HepG2 (cell line): Measurements from ENCODE around the gene SEH1L. TPM values are rescaled to one million over a fixed set of nuclear protein-coding genes. Genes with fewer than 3 reads are reported as not detected.

ENCODE experiments used
- ATAC-seq: fragments of 200-7000 bp; cut with Tn5 transposase; 3 replicates; pipeline ENCODE4 v1.9.1; 2020; ENCODE audit warnings: mild to moderate bottlenecking, moderate library complexity
- BruUV-seq: library from RNA; stranded (reverse); fragments of 400-500 nt; replicated peaks from 2 replicates; lab custom pipeline; 2021; lab: Mats Ljungman, UMichigan
- CTCF ChIA-PET: fragments of 300-600 bp; formaldehyde crosslinking; extraction: SDS; loops from one replicate; lab custom pipeline; 2021; ENCODE audit warnings: low total read pairs, inconsistent platforms, low intra/inter-chr PET ratio; lab: Yijun Ruan, JAX
- POLR2A ChIA-PET: fragments of 350-600 bp; sonication (Branson Sonifier 250); formaldehyde crosslinking; loops from one replicate; lab custom pipeline; 2020; ENCODE audit warnings: antibody characterized with exemption, inconsistent platforms; lab: Yijun Ruan, JAX
- DNase-seq: peaks from one replicate; pipeline ENCODE4 v3.0.0-alpha.2; 2015; ENCODE audit warnings: low spot score
- FAIRE-seq: peaks from 3 replicates; lab custom pipeline; 2011; peaks lifted over from hg19 to GRCh38; lab: Jason Lieb, UNC
- H2AFZ ChIP-seq: one replicate; pipeline ENCODE4 v1.6.1; 2011; ENCODE audit warnings: low read length, inconsistent platforms
- H3K27ac ChIP-seq: fragments of 300-600 bp; 3 replicates; pipeline ENCODE4 v1.8.0; 2011; ENCODE audit warnings: mixed run types, mild to moderate bottlenecking, mixed read lengths, low read length, inconsistent platforms; ENCODE audit not compliant: insufficient read depth; ENCODE audit errors: extremely low read length
- H3K27me3 ChIP-seq, 2 experiments: fragments of 200-600 bp in 1 of 2; 2 replicates in 1 of 2; 3 replicates in 1 of 2; pipeline versions ENCODE4 v1.6.0 to v1.8.0; 2011; ENCODE audit warnings: low read length in 2 of 2, mild to moderate bottlenecking in 2 of 2, moderate library complexity in 2 of 2, inconsistent platforms in 1 of 2; ENCODE audit not compliant: insufficient read depth in 2 of 2, control insufficient read depth in 1 of 2
- H3K36me3 ChIP-seq, 2 experiments: fragments of 200-600 bp in 1 of 2; replicated peaks in 1 of 2; 2 replicates in 1 of 2; 3 replicates in 1 of 2; pipeline versions ENCODE4 v1.5.1 to v1.8.0; 2011; ENCODE audit warnings: low read length in 2 of 2, inconsistent platforms in 1 of 2; ENCODE audit not compliant: insufficient read depth in 2 of 2, control insufficient read depth in 1 of 2
- H3K4me1 ChIP-seq: 2 replicates; pipeline ENCODE4 v1.5.1; 2012; ENCODE audit warnings: low read length, inconsistent platforms; ENCODE audit not compliant: insufficient read depth
- H3K4me2 ChIP-seq: 2 replicates; pipeline ENCODE4 v1.6.0; 2011; ENCODE audit warnings: low read depth, low read length, inconsistent platforms
- H3K4me3 ChIP-seq, 3 experiments: fragments of 200-600 bp in 1 of 3; sonication (generic), shearing (Covaris generic) in 1 of 3; replicated peaks in 1 of 3; 2 replicates each; pipeline ENCODE4 v1.5.1; 2011 to 2016; ENCODE audit warnings: low read length in 3 of 3, inconsistent platforms in 2 of 3, low read depth in 2 of 3, mild to moderate bottlenecking in 2 of 3, control low read depth in 1 of 3, mixed read lengths in 1 of 3; ENCODE audit not compliant: insufficient read depth in 1 of 3
- H3K79me2 ChIP-seq: one replicate; pipeline ENCODE4 v1.6.1; 2011; ENCODE audit warnings: low read length, inconsistent platforms; ENCODE audit not compliant: insufficient read depth
- H3K9ac ChIP-seq: 2 replicates; pipeline ENCODE4 v1.6.0; 2011; ENCODE audit warnings: mild to moderate bottlenecking, low read depth, low read length, inconsistent platforms; ENCODE audit not compliant: insufficient read depth
- H3K9me3 ChIP-seq: 2 replicates; pipeline ENCODE4 v1.5.1; 2012; ENCODE audit warnings: mild to moderate bottlenecking, low read length
- H4K20me1 ChIP-seq: 2 replicates; pipeline ENCODE4 v1.6.0; 2011; ENCODE audit warnings: inconsistent platforms, mild to moderate bottlenecking, low read length, moderate library complexity; ENCODE audit not compliant: insufficient read depth
- KIAA2018 ChIP-seq: sonication (generic); formaldehyde crosslinking; IDR thresholded peaks from 2 replicates; pipeline ENCODE4 v1.5.0; 2020; ENCODE audit warnings: mild to moderate bottlenecking, missing genetic modification reagents, borderline replicate concordance
- RBFOX2 ChIP-seq: fragments of 200-400 bp; formaldehyde crosslinking; IDR thresholded peaks from 2 replicates; pipeline ENCODE4 v1.6.1; 2017; ENCODE audit warnings: low read depth, mild to moderate bottlenecking, low read length
- YEATS4 ChIP-seq: sonication (generic); formaldehyde crosslinking; IDR thresholded peaks from 2 replicates; pipeline ENCODE4 v1.4.0; 2020; ENCODE audit warnings: missing genetic modification reagents, borderline replicate concordance
- ZNF230 ChIP-seq: sonication (generic); formaldehyde crosslinking; IDR thresholded peaks from 2 replicates; pipeline ENCODE4 v1.4.0; 2020; ENCODE audit warnings: mild to moderate bottlenecking, missing genetic modification reagents
- ZNF639 ChIP-seq: conservative IDR thresholded peaks from 2 replicates; pipeline ENCODE4 v1.6.1; 2018; ENCODE audit warnings: missing genetic modification reagents
- ZNF703 ChIP-seq: sonication (generic); formaldehyde crosslinking; IDR thresholded peaks from 2 replicates; pipeline ENCODE4 v1.5.1; 2020; ENCODE audit warnings: missing genetic modification reagents, mild to moderate bottlenecking, moderate library complexity, borderline replicate concordance
- WGBS: methylation state at CpG from one replicate; pipeline ENCODE4 v1.1.6; 2017; ENCODE audit warnings: low lambda C conversion rate; 5-methylcytosine and 5-hydroxymethylcytosine counted together
- in situ Hi-C: cut with HindIII; loops from 2 replicates; pipeline ENCODE4 v1.10.0; 2017; ENCODE audit warnings: low pct_unique_long_range_greater_than_20kb; ENCODE audit not compliant: extremely low pct_ligation_motif_present
- intact Hi-C: fragments of 100-400 bp; cut with micrococcal nuclease; formaldehyde crosslinking; loops from one replicate; pipeline ENCODE4 v1.10.0; 2022; ENCODE audit not compliant: unreplicated experiment
- polyA plus RNA-seq, 8 experiments: library from polyadenylated mRNA; depleted of rRNA in 3 of 8; stranded (reverse) in 7 of 8; unstranded in 1 of 8; fragments of >200 nt; fragmentation: Illumina TruSeq in 4 of 8; extraction: Trizol in 4 of 8; gene quantifications; 2 replicates each; pipeline versions ENCODE4 v1.2.1 to v1.2.3, GENCODE V29; 2011 to 2016; ENCODE audit warnings: low read depth in 4 of 8, missing spikeins in 1 of 8, mixed read lengths in 1 of 8; ENCODE audit not compliant: insufficient read depth in 1 of 8
- total RNA-seq, 5 experiments: library from RNA; depleted of rRNA; stranded (reverse); fragments of >200 nt; fragmentation: Illumina TruSeq; extraction: Trizol; gene quantifications; 2 replicates each; pipeline ENCODE4 v1.2.3, GENCODE V29; 2016; ENCODE audit warnings: low read depth in 1 of 5
- TF ChIP-seq, protein P1 (sequence below): sonication (generic); formaldehyde crosslinking; IDR thresholded peaks from 2 replicates; pipeline ENCODE4 v1.5.0; 2020; ENCODE audit warnings: mild to moderate bottlenecking, missing genetic modification reagents
- TF ChIP-seq, protein P2 (sequence below): fragments of 450-650 bp; IDR thresholded peaks from 2 replicates; pipeline ENCODE4 v1.6.1; 2017; ENCODE audit warnings: mild to moderate bottlenecking

SEH1L gene
- total and polyA plus RNA-seq, 2 of the 13 experiments (the other 11 are each of a cell fraction or from before 2014, with no cell fraction given) = 59.6 to 63.5 TPM

DNA sequence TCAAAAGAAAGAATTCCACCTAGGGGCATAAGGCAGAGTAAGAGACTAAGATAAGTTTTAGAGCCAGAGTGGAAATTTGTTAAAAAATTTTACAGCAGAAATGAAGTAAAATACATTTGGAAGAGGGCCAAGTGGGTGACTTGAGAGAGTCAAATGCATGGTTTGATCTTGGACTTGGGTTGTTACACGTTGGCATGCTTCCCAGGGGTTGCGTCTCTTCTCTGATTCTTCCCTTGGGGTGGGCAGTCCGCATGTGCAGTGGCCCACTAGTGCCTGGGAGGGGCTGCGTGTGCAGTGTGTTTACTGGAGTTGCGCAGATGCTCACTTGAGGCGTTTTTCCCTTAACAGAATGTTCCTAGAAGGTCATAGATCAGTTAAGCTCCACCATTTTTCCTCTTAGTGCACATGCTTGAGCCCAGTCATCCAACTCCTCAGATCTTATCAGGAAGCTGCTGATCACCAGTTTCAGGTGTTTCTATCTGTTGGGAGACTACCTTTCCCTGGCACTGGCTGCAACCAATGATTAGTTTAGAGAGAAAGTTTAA, 13.1 kb downstream of the SEH1L start:
- Histone ChIP-seq H3K4me2 (no peak overlapping the region), H3K27ac (no peak overlapping the region), H4K20me1 (peaks cover 3% of the 10 kb centered on the region; the same call in 1 of the 2 replicates), H3K9ac (no peak overlapping the region), H2AFZ (no peak overlapping the region), H3K4me1 (peaks cover 12% of the 10 kb centered on the region), H3K36me3 (peaks cover 9 to 68% of the 10 kb centered on the region in 2 experiments), H3K4me3 (no peak overlapping the region), H3K27me3 (no peaks in the 10 kb centered on the region), H3K9me3 (no peaks in the 10 kb centered on the region), H3K79me2 (peaks cover 43% of the 10 kb centered on the region)
- 98% methylated on average over 3 of the region's 6 CpGs for WGBS
- ChIA-PET CTCF (no interaction called here), POLR2A (interaction anchor here (1.3 kb wide), 1 partner anchor 12 kb away, joined by 7 read pairs; the partner anchor contains the start of gene SEH1L)
- FAIRE-seq (no peak), ATAC-seq (no peak), DNase-seq (no peak)
- BruUV-seq = no TSS peak
- in situ Hi-C loops (no loop called here), intact Hi-C loops (no loop called here)
- TF ChIP-seq, protein P1, sequence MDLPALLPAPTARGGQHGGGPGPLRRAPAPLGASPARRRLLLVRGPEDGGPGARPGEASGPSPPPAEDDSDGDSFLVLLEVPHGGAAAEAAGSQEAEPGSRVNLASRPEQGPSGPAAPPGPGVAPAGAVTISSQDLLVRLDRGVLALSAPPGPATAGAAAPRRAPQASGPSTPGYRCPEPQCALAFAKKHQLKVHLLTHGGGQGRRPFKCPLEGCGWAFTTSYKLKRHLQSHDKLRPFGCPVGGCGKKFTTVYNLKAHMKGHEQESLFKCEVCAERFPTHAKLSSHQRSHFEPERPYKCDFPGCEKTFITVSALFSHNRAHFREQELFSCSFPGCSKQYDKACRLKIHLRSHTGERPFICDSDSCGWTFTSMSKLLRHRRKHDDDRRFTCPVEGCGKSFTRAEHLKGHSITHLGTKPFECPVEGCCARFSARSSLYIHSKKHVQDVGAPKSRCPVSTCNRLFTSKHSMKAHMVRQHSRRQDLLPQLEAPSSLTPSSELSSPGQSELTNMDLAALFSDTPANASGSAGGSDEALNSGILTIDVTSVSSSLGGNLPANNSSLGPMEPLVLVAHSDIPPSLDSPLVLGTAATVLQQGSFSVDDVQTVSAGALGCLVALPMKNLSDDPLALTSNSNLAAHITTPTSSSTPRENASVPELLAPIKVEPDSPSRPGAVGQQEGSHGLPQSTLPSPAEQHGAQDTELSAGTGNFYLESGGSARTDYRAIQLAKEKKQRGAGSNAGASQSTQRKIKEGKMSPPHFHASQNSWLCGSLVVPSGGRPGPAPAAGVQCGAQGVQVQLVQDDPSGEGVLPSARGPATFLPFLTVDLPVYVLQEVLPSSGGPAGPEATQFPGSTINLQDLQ (CRISPR knock-in tag) = no peak
- TF ChIP-seq ZNF639 (CRISPR knock-in tag) (no peak), KIAA2018 (CRISPR knock-in tag) (no peak), ZNF703 (CRISPR knock-in tag) (no peak), YEATS4 (CRISPR knock-in tag) (no peak), RBFOX2 (no peak), ZNF230 (no peak)
- TF ChIP-seq, protein P2, sequence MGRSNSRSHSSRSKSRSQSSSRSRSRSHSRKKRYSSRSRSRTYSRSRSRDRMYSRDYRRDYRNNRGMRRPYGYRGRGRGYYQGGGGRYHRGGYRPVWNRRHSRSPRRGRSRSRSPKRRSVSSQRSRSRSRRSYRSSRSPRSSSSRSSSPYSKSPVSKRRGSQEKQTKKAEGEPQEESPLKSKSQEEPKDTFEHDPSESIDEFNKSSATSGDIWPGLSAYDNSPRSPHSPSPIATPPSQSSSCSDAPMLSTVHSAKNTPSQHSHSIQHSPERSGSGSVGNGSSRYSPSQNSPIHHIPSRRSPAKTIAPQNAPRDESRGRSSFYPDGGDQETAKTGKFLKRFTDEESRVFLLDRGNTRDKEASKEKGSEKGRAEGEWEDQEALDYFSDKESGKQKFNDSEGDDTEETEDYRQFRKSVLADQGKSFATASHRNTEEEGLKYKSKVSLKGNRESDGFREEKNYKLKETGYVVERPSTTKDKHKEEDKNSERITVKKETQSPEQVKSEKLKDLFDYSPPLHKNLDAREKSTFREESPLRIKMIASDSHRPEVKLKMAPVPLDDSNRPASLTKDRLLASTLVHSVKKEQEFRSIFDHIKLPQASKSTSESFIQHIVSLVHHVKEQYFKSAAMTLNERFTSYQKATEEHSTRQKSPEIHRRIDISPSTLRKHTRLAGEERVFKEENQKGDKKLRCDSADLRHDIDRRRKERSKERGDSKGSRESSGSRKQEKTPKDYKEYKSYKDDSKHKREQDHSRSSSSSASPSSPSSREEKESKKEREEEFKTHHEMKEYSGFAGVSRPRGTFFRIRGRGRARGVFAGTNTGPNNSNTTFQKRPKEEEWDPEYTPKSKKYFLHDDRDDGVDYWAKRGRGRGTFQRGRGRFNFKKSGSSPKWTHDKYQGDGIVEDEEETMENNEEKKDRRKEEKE = no peak
